Breast epithelium (tissue), 4 donors: ENCODE measurements around the gene NGFR. TPM values are rescaled to one million over a fixed set of nuclear protein-coding genes. Genes with fewer than 3 reads are reported as not detected.
A peak's percentile ranks its signal among the peaks of the same experiment; 100 is the strongest.

Source experiments
- DNase-seq, 2 donors: peaks; one replicate each; pipeline ENCODE4 v3.0.0-alpha.2; 2019; ENCODE audit warnings: low spot score in 2 of 2
- H3K27ac ChIP-seq, 2 donors: fragments of 200-600 bp; sonication (generic) in 1 of 2; one replicate each; pipeline ENCODE4 v1.5.1; 2016 to 2019; ENCODE audit warnings: mild to moderate bottlenecking in 1 of 2
- H3K27me3 ChIP-seq, 2 donors: fragments of 200-600 bp; sonication (generic) in 1 of 2; one replicate each; pipeline versions ENCODE4 v1.5.1 to v1.6.0; 2017 to 2019; ENCODE audit warnings: control low read depth in 1 of 2, mild to moderate bottlenecking in 1 of 2
- H3K36me3 ChIP-seq: fragments of 200-600 bp; one replicate; pipeline ENCODE4 v1.5.1; 2019
- H3K4me1 ChIP-seq, 2 donors: fragments of 200-600 bp; sonication (generic); one replicate each; pipeline ENCODE4 v1.5.1; 2016 to 2019; ENCODE audit warnings: control low read depth in 1 of 2
- H3K4me3 ChIP-seq, 3 donors: fragments of 200-600 bp; sonication (generic); 1 replicate in 2 of 3; 2 replicates in 1 of 3; pipeline ENCODE4 v1.5.1; 2016 to 2019; ENCODE audit warnings: mild to moderate bottlenecking in 3 of 3, moderate library complexity in 2 of 3
- H3K9me3 ChIP-seq, 2 donors: fragments of 200-600 bp; sonication (generic) in 1 of 2; one replicate each; pipeline ENCODE4 v1.5.1; 2016 to 2019; ENCODE audit warnings: control low read depth in 1 of 2
- POLR2A ChIP-seq: fragments of 450-650 bp; IDR thresholded peaks from one replicate; pipeline ENCODE4 v1.6.1; 2016; ENCODE audit warnings: antibody characterized with exemption, mild to moderate bottlenecking, moderate library complexity
- POLR2AphosphoS5 ChIP-seq, 3 donors: sonication (generic); formaldehyde crosslinking; IDR thresholded peaks; one replicate each; pipeline ENCODE4 v1.6.1; 2017; ENCODE audit warnings: antibody characterized with exemption in 3 of 3
- intact Hi-C: fragments of 100-400 bp; cut with DNase I; formaldehyde crosslinking; loops from one replicate; pipeline ENCODE4 v1.15.1; 2023; ENCODE audit warnings: low total_unique reads
- total RNA-seq, 3 donors: library from RNA; depleted of rRNA; stranded (reverse); fragments of >200 nt; gene quantifications; one replicate each; pipeline ENCODE4 v1.1.0, GENCODE V29; 2016
- TF ChIP-seq, protein P1 (sequence below), 3 donors: fragments of 450-650 bp; IDR thresholded peaks; one replicate each; pipeline ENCODE4 v1.5.1; 2016 to 2017; ENCODE audit warnings: antibody characterized with exemption in 3 of 3, mild to moderate bottlenecking in 3 of 3, moderate library complexity in 3 of 3

Gene NGFR
- total RNA-seq, 3 donors from 2014 or later, result 3.4 to 27.8 (median 17.7) TPM

DNA sequence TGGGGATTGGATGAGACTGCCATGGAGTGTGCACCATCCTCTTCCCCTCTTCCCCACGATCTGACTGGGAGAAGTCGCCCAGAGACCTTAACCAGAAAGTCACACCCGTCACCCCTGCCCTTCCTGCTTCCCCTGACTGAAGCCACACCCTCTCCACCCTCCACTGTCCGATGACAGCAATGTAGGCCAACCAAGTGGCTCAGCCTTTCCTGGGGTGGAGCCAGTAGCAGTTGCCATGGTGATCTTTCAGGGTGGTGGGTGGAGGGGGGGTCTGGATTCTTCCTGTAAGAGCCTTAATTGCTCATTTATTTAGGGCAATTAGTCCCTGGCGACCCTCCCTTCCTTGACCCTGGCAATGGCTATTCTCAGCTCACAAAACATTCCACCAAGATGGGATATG, 42.9 kb upstream of the NGFR start:
- no peaks in the 10 kb centered on the region for H3K9me3 ChIP-seq
- H3K27ac ChIP-seq, result no peak overlapping the region
- no peak for DNase-seq
- intact Hi-C loops, result no loop called here
- TF ChIP-seq, protein P1, sequence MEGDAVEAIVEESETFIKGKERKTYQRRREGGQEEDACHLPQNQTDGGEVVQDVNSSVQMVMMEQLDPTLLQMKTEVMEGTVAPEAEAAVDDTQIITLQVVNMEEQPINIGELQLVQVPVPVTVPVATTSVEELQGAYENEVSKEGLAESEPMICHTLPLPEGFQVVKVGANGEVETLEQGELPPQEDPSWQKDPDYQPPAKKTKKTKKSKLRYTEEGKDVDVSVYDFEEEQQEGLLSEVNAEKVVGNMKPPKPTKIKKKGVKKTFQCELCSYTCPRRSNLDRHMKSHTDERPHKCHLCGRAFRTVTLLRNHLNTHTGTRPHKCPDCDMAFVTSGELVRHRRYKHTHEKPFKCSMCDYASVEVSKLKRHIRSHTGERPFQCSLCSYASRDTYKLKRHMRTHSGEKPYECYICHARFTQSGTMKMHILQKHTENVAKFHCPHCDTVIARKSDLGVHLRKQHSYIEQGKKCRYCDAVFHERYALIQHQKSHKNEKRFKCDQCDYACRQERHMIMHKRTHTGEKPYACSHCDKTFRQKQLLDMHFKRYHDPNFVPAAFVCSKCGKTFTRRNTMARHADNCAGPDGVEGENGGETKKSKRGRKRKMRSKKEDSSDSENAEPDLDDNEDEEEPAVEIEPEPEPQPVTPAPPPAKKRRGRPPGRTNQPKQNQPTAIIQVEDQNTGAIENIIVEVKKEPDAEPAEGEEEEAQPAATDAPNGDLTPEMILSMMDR (IDR thresholded peaks at IDR 0.05), result no peak
- TF ChIP-seq POLR2A (no peak), POLR2AphosphoS5 (IDR thresholded peaks at IDR 0.05) (no peak)
- no peaks in the 10 kb centered on the region for H3K36me3 ChIP-seq
- H3K27me3 ChIP-seq, result no peaks in the 10 kb centered on the region
- H3K4me1 ChIP-seq, result peaks cover 0 to 5% of the 10 kb centered on the region in 2 donors
- H3K4me3 ChIP-seq, result no peak overlapping the region

DNA sequence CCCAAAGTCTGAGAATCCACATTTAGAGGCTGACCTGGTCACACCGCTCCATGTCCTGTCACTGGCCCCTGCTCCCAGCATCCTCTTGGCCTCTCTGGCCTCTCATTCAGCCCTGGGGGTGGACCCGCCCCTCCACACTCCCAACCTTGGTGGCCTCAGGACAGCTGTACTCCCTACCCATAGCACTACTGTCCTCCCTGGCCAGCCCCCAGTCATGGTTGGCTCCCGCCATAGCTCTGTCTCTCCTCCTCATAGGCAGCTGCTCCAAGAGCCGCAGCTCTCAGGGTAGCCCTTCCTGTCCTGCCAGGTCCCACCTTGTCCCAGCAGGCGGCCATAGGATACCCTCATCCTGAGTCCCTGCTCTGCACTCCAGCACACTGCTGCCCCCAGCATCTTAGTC, 42.4 kb upstream of the NGFR start:
- TF ChIP-seq POLR2A, result no peak
- TF ChIP-seq POLR2AphosphoS5 (IDR thresholded peaks at IDR 0.05), result no peak
- TF ChIP-seq, protein P1 (IDR thresholded peaks at IDR 0.05), result no peak
- H3K27ac ChIP-seq, result no peak overlapping the region
- H3K4me3 ChIP-seq, result no peak overlapping the region
- no peak for DNase-seq
- no peaks in the 10 kb centered on the region for H3K36me3 ChIP-seq
- H3K4me1 ChIP-seq, result peaks cover 0 to 5% of the 10 kb centered on the region in 2 donors
- H3K9me3 ChIP-seq, result no peaks in the 10 kb centered on the region
- no peaks in the 10 kb centered on the region for H3K27me3 ChIP-seq
- intact Hi-C loops, result no loop called here

DNA sequence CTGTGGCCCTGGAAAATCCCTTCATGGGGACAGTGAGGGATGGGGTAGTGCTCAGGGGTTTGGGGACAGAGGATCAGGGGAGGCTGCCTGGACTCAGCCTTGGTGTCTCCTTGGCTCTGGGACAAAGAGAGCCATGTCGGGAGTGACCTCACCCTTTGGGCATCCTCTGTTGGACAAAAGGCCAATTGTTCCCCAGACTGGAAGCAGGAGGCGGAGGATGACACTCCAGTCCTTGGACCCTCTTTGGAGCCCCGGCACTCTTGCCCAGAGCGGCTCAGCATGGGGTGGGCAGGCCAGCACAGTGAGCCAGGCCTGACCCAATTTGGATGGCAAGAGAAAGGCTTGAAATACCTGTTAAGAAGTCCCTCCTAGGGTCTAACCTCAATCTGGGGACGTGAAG, 41.0 kb upstream of the NGFR start:
- no peaks in the 10 kb centered on the region for H3K27me3 ChIP-seq
- DNase-seq, result peak in 1 of 2 donors; percentile 66
- no peak overlapping the region for H3K4me3 ChIP-seq
- intact Hi-C loops, result no loop called here
- TF ChIP-seq, protein P1 (IDR thresholded peaks at IDR 0.05), result no peak
- no peak for TF ChIP-seq POLR2AphosphoS5 (IDR thresholded peaks at IDR 0.05)
- TF ChIP-seq POLR2A, result no peak
- no peaks in the 10 kb centered on the region for H3K36me3 ChIP-seq
- H3K9me3 ChIP-seq, result no peaks in the 10 kb centered on the region
- peak overlapping the region; percentile 19 to 42 for H3K27ac ChIP-seq
- H3K4me1 ChIP-seq, result peaks cover 0 to 12% of the 10 kb centered on the region in 2 donors

DNA sequence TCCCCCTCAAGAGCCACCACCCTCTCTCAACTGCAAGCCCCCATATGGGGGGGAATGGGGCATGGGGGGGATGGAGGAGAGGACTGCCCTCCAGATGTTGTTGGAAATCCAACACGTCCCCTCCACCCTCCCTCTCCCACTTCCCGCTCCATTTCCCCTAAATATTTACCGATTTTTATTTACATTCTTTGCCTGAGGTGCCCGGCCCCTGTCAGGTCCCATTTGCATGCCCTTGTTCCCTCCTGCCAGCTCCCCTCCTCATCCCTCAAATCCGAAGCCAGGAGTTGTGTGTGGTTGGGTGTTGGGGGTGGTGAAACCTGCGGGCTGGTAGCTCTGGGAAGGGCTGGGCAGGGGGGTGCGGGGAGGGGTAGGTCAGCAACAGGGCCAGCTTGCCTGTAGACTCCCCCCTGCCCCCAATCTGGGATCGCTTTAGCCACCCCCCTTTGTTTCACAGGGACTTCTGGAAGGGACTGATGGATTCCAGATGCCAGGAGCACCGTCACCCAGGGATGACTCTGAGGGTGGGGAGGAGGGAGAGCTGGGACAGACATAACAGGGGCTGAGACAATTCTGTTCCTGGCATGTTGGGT, 39.7 kb upstream of the NGFR start:
- no peaks in the 10 kb centered on the region for H3K36me3 ChIP-seq
- H3K9me3 ChIP-seq, result no peaks in the 10 kb centered on the region
- peaks cover 0 to 7% of the 10 kb centered on the region in 2 donors for H3K27me3 ChIP-seq
- no peak overlapping the region for H3K4me3 ChIP-seq
- no peak overlapping the region for H3K27ac ChIP-seq
- no peak for TF ChIP-seq POLR2A
- TF ChIP-seq, protein P1 (IDR thresholded peaks at IDR 0.05), result no peak
- no peak for TF ChIP-seq POLR2AphosphoS5 (IDR thresholded peaks at IDR 0.05)
- DNase-seq, result no peak
- intact Hi-C loops, result no loop called here
- peaks cover 0 to 12% of the 10 kb centered on the region in 2 donors for H3K4me1 ChIP-seq

DNA sequence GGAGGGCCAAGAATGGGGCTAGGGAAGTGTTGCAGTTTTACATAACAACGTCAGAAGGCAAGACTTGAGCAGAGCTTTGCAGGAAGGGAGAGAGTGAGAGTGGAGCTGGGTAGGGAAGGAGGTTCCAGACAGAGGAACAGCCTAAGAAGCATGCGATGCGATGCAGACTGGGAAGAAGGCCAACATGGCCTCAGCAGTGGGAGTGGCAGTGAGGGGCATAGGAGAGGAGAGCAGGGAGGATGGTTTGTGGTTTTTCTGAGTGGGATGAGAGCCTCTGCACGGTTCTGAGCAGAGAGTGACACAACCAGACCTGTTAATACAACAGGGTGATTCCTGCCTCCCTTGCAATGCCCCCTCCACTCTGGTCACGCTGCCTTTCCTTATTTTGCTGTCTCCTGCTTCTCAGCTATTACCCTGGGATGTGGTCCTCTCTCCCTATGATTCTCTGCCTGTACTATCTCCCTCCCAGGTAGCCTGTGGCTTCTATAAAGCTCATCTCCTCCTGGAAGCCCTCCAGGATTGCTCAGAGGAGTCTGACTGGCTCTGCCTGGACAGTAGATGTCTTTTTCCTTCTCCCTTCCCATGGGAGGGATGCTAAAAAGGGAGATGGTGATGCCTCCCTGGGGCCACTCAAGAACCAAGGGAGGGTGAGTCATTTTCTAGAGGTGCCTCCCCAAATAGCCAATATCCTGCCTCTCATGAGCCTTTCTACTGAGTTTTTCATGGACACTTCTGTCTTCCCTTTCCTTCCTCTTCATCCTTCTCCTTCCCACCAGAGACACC, 38.7 kb upstream of the NGFR start:
- TF ChIP-seq POLR2A, result no peak
- no peak for TF ChIP-seq POLR2AphosphoS5 (IDR thresholded peaks at IDR 0.05)
- TF ChIP-seq, protein P1 (IDR thresholded peaks at IDR 0.05), result no peak

More for the DNA sequence above, 38.7 kb upstream of the NGFR start:
- no peak overlapping the region for H3K27ac ChIP-seq
- intact Hi-C loops, result no loop called here
- DNase-seq, result no peak
- no peaks in the 10 kb centered on the region for H3K9me3 ChIP-seq
- no peaks in the 10 kb centered on the region for H3K36me3 ChIP-seq
- peaks cover 0 to 12% of the 10 kb centered on the region in 2 donors for H3K4me1 ChIP-seq
- H3K27me3 ChIP-seq, result peaks cover 0 to 8% of the 10 kb centered on the region in 2 donors
- H3K4me3 ChIP-seq, result no peak overlapping the region
